Measurements from ENCODE around the gene TUBB1.

- TF ChIP-seq CTCF (IDR thresholded peaks at IDR 0.05) (no peak), EZH2phosphoT487 (IDR thresholded peaks at IDR 0.05) (no peak)
Observed at GRCh38 chr20:58998656-58999055, 20.6 kb upstream of the TUBB1 start.
